Suprapubic skin (tissue), 4 donors: ENCODE results near the gene BZW2.

Source experiments
- CTCF ChIP-seq, 2 donors: fragments of 200-600 bp in 1 of 2; fragments of 450-650 bp in 1 of 2; sonication (generic) in 1 of 2; IDR thresholded peaks; one replicate each; pipeline ENCODE4 v1.5.1; 2016 to 2019; ENCODE audit warnings: antibody characterized with exemption in 2 of 2, mild to moderate bottlenecking in 1 of 2, moderate library complexity in 1 of 2
- EP300 ChIP-seq: sonication (generic); formaldehyde crosslinking; IDR thresholded peaks from one replicate; pipeline ENCODE4 v1.6.1; 2017; ENCODE audit warnings: antibody characterized with exemption
- POLR2A ChIP-seq, 2 donors: fragments of 450-650 bp; IDR thresholded peaks; one replicate each; pipeline ENCODE4 v1.6.1; 2017; ENCODE audit warnings: antibody characterized with exemption in 2 of 2, mild to moderate bottlenecking in 2 of 2, moderate library complexity in 2 of 2
- POLR2AphosphoS5 ChIP-seq, 3 donors: sonication (generic); formaldehyde crosslinking; IDR thresholded peaks; one replicate each; pipeline ENCODE4 v1.6.1; 2017; ENCODE audit warnings: antibody characterized with exemption in 3 of 3

- no peak for TF ChIP-seq POLR2AphosphoS5 (IDR thresholded peaks at IDR 0.05)
- no peak for TF ChIP-seq EP300
- no peak for TF ChIP-seq CTCF (IDR thresholded peaks at IDR 0.05)
- TF ChIP-seq POLR2A (IDR thresholded peaks at IDR 0.05): no peak
Observed at GRCh38 chr7:16738011-16738688, 92.2 kb downstream of the BZW2 start.
